HL-60/S4 (cell line): Measurements from ENCODE around the gene STEAP1B.

Experiments
- in situ Hi-C: fragments of 300-500 bp; cut with MboI; formaldehyde crosslinking; loops from 2 replicates; pipeline ENCODE4 v1.14.3; 2022; ENCODE audit warnings: low sequenced_read_pairs

Gene STEAP1B

DNA sequence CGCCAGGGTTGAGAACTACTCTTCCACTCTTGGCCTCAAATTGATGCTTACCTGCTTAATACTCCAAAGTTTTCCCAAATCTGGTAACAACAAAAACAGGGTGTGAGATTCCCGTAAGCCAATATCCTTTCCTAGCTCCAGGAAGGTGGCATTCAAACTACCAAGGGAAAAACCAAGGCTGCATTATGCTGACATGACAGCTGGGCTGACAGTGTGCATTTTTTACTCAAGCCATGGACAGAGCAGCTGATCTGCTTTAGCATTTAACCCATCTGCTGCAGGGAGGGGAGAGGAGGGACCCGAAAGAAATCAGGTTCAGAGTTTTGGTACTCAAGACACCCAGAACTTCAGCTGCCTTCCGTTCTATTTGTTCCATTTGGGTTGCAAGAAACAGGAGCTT is 93.3 kb downstream of the STEAP1B start:
- in situ Hi-C loops: no loop called here

DNA sequence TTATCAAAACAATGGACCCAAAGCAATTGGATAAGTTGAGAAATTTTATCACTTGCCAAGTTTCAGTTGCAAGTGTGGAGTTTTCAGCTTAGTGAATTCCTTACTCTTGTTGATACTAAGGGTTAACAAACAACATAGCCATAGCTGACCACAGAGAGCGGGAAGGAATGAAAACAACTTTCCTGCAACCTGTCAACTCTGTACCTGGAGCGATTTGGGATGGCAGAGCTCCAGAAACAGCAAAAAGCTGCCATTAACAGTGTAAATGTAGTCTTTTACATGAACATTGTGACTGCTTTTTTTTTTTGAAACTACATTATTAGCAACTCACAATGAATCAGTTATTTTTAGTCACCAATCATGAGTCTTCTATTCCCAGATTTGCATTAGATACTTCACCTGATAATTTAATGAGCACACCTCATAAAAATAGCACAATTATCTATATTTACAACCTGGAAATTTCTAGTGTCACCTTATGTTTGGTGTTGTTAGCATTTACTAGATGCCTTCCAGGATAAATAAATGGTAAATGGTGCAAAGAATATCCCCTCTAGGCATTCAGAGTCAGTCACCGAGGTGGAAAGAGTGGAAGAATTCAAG is 95.5 kb downstream of the STEAP1B start:
- in situ Hi-C loops: no loop called here

DNA sequence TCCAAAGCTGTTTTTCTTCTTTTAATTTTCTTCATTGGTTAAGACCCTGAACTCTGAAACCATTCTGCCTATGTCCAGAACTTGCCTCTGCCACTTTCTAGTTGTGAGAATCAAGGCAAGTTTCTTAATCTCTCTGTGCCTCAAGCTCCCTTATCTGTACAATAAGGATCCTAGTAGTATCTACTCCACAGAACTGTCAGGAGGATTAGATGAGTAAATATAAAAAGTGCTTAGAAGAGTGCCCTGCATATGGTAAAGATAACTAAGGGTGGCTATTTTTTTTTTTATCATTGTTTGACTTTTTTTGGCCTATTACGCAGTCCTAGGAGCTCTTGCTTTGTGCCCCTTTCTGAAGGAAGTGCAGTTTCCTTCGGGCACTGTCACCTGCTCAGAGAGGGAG is 96.6 kb downstream of the STEAP1B start:
- in situ Hi-C loops: no loop called here

DNA sequence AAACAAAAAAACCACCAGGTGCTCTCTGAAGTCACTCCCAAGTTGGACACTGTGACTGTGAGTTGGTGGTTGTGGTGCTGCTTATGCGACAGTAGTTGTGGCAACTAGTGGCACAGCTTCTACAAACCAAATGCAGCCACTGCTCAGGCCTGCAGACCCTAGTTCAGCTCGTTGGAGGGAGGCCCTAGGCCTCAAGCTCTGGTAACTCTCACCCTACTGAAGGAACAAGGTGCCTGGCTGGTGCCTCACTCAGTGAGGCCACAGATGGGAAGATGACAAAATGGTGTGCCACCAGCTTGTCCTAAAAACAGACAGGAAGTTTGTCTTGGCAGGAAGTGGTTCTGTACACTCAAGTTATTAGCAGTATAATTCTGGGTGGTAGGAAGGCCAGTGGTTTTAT is 97.7 kb downstream of the STEAP1B start:
- in situ Hi-C loops: no loop called here

DNA sequence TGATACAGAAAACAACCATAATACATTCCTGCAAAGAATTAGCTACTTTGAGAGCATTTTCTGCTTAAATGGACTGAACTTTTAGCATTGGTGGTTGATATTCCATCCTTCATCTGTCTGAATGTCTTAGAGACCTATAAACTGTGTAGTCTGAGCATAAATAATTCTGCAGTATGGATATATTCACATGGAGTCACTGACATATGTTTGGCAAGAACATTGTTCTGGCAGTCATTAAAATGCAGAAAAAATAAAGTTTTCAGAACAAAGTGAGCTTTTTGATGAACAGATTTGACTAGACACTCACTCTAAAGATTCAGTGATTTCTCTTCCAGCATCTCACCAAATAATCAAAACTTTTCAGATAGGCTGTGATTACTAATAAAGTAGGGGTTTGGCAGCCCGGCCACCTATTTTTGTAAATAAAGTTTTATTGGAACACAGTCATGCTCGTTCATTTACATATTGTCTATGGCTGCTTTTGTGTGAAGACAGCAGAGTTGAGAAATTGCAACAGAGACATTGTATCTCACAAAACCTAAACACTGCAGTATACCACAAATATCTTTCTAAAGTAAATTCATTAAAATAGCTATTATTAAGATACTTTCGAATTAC is 98.9 kb downstream of the STEAP1B start:
- in situ Hi-C loops: no loop called here

DNA sequence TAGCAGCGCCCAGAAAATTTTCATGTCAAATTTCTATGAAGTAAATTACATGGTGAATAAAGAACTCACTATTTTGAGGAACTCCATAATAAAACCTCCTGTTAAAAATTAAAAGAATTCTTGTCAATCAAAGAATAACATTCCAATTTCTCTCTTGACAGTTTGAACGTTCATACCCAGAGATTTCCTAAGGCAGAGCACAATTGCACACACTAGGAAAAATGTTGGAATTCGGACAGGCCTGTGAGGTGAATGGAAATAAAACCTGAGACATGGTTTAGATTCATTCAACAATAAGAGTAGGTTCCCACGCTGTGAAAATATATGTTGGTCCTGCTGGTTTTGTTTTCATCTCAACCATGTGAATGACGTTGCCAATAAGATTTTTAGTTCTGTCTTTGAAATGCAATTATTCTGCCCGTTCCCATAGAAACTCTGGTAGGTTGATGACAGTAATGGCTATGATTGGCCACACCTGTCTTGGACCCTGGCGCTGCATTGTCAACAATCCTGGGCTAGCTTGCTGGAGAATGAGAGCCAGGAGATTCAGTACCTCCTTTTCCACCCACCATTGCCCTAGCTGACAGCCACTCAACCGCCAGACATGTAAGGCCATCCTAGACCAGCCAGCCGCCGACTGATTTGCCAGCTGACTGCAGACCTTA is 99.7 kb downstream of the STEAP1B start:
- in situ Hi-C loops: no loop called here

DNA sequence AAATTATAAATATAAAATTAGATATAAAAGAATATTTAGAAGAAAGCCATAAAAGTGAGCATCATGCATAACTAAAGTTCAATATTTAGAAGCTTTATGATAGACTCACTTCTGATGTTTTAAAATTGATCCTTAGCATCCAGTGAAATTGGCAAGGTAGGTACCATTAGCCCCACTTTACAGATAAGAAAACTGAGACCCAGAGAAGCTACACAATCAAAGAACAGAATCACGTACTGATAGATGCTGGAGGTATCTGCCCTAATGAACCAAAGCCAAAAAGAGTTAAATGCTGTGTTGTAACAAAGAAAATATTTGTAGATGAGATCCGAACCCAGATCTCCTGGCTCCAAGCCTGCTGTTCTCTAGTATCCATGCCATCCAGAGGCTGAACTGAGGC is 100.4 kb downstream of the STEAP1B start:
- in situ Hi-C loops: no loop called here

DNA sequence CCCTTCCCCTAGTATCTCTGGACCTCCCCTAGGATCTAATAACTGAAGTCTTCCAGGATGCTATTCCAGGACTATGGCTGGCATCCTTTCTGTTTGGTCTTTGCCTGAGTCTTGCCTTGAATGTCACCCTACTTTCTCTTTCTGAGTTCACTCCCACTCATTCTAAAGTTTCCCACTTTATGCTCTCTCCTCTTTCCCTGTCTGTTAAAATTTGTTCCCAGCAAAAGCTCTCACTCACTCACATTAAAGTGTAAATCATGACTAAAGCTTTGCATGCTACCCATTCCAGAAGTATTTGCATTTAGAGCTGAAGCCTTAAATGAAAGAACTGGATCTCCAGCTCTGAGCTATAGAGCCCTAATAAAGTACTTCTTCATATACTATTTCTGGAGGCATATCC is 100.9 kb downstream of the STEAP1B start:
- in situ Hi-C loops: no loop called here

DNA sequence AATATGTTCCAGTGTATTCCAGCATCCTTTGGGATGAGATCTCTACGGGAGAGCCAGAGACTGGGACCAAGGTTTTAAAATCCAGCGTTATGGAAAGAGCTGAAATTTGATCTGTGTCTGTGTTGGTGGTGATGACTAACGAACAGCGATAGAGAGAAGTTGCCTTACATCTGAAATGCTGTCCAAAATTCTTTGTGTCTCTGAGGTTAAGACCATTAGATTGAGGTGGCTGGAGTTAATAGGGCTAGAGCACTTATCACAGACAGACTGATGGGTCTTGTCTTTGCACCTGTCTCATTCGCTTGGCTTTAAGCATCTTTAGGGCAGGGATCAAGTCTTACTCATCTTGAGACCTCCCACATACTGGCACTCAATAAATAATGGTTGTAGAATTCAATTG is 102.0 kb downstream of the STEAP1B start:
- in situ Hi-C loops: no loop called here

DNA sequence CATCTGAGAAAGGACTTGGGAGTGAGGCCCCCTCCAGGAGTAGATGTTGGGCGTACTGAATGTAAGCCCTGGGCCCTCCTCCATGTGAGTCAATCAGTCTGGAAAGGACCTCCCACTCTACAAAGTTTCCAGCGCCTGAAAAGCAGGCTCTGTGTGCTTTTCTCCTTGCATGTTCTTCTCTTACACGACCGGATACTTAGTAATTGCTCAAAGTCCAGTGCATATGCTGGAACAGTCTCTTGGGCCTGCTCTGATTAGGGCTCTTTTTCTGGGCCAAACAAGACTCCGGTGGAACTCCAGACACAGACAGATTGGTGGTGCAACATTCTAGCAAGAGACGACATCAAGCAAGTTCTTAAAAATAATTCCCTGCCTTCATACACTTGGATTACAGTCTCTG is 104.8 kb downstream of the STEAP1B start:
- in situ Hi-C loops: no loop called here

DNA sequence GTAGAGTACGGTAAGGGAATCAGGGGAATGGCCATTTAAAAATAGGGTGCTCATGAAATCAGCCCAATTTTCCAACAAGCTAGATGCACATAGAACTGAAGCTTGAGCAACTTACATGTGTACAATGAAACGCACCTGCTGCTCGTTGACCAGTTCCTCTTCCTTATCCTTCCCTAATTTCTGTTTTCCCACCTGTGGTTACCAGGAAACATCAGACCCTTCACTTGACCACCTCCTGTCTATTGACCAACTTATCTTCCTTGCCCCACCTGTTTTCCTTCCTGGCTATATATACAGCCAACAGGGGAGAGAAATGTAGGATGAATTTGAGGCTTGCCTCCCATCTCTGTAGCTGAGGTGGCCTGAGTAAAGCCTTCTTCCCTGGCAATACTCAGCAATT is 105.2 kb downstream of the STEAP1B start:
- in situ Hi-C loops: no loop called here

DNA sequence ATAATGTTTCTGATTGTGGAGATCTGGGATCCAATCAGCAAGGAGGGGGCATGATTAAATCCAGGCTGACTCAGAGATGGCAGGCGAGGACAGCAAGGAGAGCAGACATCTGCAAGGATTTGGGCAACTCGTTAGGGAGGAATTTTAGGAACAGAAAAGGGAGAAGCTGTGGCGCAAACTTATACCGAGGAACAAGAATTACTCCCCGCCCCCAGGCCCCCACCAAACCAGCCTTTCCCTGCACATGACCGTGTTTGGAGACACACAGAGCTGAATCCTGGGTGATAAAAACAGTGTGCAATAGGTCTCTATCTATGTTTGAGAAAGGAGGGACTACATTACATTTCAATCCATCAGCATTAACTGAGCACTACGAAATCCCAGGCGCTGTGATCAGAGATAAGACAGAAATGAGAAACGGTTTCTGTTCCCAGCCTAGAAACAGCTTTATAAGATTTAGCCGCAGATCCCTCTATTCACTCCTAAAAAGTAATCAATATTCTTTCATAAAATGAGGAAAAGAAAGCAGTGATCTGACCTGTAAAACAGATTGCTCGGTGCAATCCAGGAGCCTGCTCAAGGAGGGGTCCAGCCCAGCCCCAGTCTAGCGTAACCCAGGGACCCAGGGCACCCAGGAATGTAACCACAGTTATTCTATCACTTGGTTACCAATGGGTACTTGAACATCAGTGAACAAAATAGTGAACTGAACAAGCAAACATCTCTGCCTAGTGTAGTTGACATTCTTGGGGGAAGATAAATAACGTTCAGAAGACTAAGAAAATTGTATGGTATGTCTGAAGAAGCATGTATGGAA is 105.9 kb downstream of the STEAP1B start:
- in situ Hi-C loops: no loop called here

DNA sequence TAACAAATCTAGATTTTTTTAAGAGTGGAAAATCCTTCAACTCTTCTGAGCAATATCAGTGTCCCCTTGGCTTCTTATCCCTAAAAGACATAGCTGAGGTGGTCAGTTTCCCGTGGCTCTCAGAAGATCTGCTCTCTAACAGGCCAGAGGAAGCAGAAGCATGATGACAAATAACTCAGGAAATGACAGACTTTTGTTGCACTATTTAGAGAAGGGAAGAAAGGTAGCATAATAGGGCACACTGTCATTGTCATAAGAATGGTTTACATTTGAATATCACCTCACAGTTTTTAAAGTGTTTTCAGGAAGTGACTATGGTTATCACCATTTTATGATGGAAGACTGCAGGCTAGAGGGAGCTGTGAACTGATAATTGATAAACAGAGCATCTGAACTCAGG is 109.5 kb downstream of the STEAP1B start:
- in situ Hi-C loops: no loop called here

DNA sequence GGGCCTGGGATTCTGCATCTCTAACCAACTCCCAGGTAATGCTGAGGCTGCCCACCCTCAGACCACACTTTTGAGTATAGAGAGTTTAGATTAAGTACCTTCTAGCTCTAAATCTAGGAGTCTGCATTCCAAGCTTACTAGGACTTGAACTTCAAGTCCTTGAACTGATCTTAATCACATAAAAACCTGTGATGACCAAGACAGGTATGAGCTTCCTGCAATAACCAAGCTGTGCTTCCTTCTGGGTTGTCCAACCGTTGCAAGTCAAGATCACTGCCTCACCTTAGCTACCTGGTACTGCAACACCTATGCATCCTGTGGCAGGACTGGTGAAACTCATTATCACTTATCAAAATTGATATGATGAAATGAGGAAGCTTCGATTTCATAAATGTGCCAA is 110.1 kb downstream of the STEAP1B start:
- in situ Hi-C loops: no loop called here

DNA sequence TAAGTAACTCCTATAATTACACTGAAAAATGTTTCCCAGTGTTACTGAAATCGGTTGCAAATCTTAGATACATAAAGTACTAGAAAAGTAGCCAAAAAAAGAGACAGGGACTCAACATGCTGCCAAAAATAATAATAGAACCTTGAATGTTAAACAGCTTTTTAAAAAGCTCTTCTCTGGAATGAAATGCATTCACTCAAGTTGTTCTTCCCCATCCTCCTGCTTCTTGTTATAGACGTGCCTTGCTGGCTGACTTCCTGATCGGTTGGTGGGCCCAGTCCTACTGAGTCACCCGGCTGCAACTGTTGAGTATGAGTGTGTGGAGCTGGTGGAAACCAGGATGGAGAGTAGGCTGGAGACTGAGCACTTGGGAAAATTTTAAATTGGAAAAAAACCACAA is 112.4 kb downstream of the STEAP1B start:
- in situ Hi-C loops: no loop called here

DNA sequence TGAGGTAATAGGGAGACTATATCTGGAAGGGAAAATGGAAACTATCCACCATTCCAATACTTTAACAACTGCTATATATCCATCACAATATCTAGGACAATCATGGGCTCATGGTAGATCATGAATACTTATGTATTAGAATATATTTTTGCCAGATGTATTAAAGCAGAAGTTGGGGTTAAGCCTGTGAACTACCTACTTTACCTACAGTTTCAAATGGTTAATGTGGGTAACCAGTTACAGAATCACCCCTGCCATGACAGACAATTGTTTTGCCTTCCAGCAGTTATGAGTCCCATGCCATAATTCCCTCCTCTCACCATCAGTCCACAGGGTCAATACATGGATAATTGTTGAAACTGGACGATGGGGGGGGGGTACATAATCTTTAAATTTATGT is 113.1 kb downstream of the STEAP1B start:
- in situ Hi-C loops: no loop called here

DNA sequence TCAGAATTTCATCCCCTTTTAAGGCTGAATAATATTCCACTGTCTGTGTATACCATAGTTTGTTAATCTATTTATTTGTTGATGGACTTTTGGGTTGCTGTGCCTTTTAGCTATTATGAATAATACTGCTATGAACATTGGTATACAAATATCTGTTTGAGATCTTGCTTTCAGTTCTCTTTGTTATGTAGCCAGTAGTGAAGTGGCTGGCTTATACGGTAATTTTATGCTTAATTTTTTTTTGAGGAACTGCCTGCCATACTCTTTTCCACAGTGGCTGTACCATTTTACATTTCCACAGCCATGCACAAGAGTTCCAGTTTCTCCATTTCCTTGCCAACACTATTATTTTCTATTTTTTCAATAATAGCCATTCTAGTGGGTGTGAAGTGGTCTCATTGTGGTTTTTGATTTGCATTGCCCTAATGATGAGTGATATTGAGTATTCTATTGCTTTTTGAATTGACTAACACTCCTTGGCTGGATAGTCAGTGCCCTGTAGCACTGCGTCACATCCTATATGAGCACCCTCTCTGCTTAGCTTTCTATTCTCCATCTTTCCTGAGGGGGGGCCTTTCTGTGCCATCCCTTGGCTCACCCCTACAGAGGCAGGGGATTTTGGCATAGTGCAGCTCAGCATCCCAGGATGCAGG is 113.7 kb downstream of the STEAP1B start:
- in situ Hi-C loops: no loop called here

DNA sequence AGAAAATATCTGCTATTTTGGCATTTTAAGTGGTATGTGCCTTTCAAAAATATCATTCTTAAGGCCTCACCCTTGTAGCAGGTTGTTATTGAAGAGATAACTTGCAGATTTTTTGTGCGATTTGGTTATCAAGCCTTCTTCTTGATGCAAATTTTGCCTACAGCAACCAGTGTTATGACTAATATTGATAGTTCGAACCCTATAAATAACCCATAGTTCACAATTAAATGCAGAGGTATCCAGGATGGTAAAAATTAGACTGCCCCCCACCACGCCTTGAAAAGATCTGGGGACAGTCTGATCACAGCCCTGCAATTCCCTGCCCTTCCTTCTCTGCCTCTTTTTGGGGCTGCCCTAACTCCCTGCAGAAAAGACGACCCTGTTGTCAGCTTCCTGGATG is 114.7 kb downstream of the STEAP1B start:
- in situ Hi-C loops: no loop called here

DNA sequence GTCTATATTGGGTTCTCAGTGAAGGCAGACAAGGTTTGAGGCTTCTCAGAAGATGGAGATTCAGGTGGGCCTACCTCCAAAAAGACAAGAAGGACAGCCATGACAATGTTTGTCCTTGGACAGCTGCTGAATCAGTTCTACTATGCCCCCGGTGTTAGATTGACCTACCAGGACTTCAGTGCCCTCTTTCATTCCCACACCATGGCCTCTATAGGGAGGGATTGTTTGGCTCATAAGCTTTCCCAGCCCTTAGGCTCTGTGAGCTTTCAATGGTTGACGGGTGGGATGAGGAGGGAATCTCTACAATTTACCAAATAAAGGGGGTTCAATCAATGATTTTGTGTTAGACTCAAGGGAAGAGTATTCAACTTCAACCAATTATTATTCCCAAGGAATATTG is 119.7 kb downstream of the STEAP1B start:
- in situ Hi-C loops: no loop called here

DNA sequence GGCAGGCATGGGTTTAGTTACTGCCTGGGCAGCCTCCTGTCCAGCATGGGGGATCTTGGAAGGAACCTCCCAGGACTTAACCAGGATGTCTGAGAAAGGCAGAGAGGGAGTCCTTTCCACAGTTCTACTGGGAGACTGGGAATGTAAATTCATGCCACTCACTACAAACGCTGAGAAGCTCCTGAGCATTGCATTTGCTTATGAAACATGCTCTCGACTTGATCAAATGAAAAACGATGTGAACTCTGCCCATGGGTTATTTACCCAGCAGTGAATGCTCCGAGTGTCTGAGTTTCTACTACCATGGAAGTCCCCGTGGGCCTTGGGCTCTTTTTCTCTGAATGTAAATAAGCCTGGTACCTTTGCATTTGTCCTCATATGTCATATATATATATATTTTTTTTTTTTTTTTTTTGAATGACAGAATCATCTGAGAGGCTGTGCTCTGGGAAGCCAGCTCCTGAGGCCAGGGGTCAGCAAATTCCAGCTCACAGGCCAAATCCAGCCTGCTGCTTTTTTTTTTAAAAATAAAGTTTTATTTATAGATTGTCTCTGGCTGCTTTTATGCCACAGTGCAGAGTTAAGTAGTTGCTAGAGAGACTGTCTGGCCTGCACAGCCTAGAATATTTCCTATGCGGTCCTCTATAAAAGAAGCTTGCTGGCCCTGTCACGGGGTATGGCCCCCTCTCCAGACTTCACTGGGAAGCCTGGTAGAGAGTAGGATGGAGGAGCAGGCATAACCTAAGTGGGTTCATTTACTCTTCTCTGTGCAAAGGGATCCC is 121.6 kb downstream of the STEAP1B start:
- in situ Hi-C loops: no loop called here

DNA sequence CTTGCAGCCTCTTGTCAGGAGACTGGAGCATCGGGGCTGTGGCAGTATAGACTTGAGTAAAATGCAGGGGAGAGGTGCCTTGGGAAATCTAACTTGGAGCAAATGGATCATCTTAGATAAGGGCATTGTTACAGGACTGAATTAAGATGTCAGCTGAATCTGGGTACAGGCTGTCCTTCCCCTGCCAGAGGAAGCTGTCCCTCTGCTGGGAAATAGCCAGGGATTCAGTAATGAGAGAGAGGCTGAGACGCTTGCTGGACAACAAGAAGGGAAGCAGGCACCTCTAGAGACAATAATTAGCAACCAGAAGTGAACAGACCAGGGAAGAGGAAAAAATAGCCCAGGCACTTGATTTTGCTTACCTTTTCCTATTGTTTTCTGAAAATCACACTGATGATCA is 122.3 kb downstream of the STEAP1B start:
- in situ Hi-C loops: no loop called here
